K562 (cell line): ENCODE data around the gene RABGAP1L. TPM values are rescaled to one million over a fixed set of nuclear protein-coding genes. Genes with fewer than 3 reads are reported as not detected.

ENCODE experiments used
- BCLAF1 ChIP-seq, 2 experiments: fragments of 450-650 bp in 1 of 2; IDR thresholded peaks; 2 replicates each; pipeline ENCODE4 v1.6.1; 2011 to 2017; ENCODE audit warnings: low read depth in 2 of 2, antibody characterized with exemption in 1 of 2, borderline replicate concordance in 1 of 2, low read length in 1 of 2, mild to moderate bottlenecking in 1 of 2, mixed read lengths in 1 of 2; ENCODE audit not compliant: control insufficient read depth in 1 of 2
- ESRRA ChIP-seq: fragments of 450-650 bp; IDR thresholded peaks from 2 replicates; pipeline ENCODE4 v1.6.1; 2014; ENCODE audit warnings: low read depth, mild to moderate bottlenecking, moderate library complexity, borderline replicate concordance
- FOS ChIP-seq: IDR thresholded peaks from 3 replicates; pipeline ENCODE4 v1.6.1; 2011; ENCODE audit not compliant: insufficient read length; ENCODE audit errors: extremely low read depth
- HEY1 ChIP-seq: fragments of 250-450 bp; sonication (Bioruptor Pico); IDR thresholded peaks from 2 replicates; pipeline ENCODE4 v1.5.0; 2020; ENCODE audit warnings: mild to moderate bottlenecking, moderate library complexity, borderline replicate concordance
- JUN ChIP-seq, 2 experiments: sonication (generic) in 1 of 2; formaldehyde crosslinking in 1 of 2; IDR thresholded peaks; 2 replicates each; pipeline versions ENCODE4 v1.6.1 to v1.8.0; 2012 to 2022; ENCODE audit warnings: borderline replicate concordance in 2 of 2, mild to moderate bottlenecking in 2 of 2, improper control_type of control experiment in 1 of 2, low read depth in 1 of 2, low read length in 1 of 2, missing genetic modification reagents in 1 of 2
- LEF1 ChIP-seq: fragments of 450-650 bp; IDR thresholded peaks from 2 replicates; pipeline ENCODE4 v1.6.1; 2016; ENCODE audit warnings: mild to moderate bottlenecking
- MCM3 ChIP-seq: fragments of 450-650 bp; IDR thresholded peaks from 2 replicates; pipeline ENCODE4 v1.6.1; 2016
- PRDM10 ChIP-seq: fragments of 450-650 bp; IDR thresholded peaks from 2 replicates; pipeline ENCODE4 v1.6.1; 2018; ENCODE audit not compliant: partially characterized antibody
- PREB ChIP-seq: sonication (generic); formaldehyde crosslinking; IDR thresholded peaks from 2 replicates; pipeline ENCODE4 v1.8.1; 2023; ENCODE audit warnings: mild to moderate bottlenecking, missing genetic modification reagents
- RHOXF2B ChIP-seq: fragments of 250-450 bp; sonication (Bioruptor Pico); conservative IDR thresholded peaks from 2 replicates; pipeline ENCODE4 v1.5.1; 2021
- ZBTB33 ChIP-seq: sonication (generic); formaldehyde crosslinking; IDR thresholded peaks from 2 replicates; pipeline ENCODE4 v1.8.1; 2023; ENCODE audit warnings: mild to moderate bottlenecking, missing genetic modification reagents
- ZEB2 ChIP-seq: fragments of 450-650 bp; IDR thresholded peaks from 2 replicates; pipeline ENCODE4 v1.6.1; 2016
- ZNF184 ChIP-seq: sonication (generic); formaldehyde crosslinking; IDR thresholded peaks from 2 replicates; pipeline ENCODE4 v1.5.0; 2020; ENCODE audit warnings: missing genetic modification reagents
- ZNF740 ChIP-seq, 3 experiments: fragments of 200-800 bp in 1 of 3; sonication (Bioruptor generic) in 1 of 3; sonication (generic) in 1 of 3; formaldehyde crosslinking in 1 of 3; IDR thresholded peaks; 2 replicates each; pipeline versions ENCODE4 v1.6.1 to v1.8.0; 2016 to 2022; ENCODE audit warnings: mild to moderate bottlenecking in 2 of 3, missing compliant biosample characterization in 2 of 3, missing genetic modification characterization in 2 of 3, missing genetic modification reagents in 1 of 3
- ZNF766 ChIP-seq: fragments of 200-800 bp; sonication (Bioruptor generic); conservative IDR thresholded peaks from 2 replicates; pipeline ENCODE4 v1.6.1; 2016; ENCODE audit warnings: missing genetic modification characterization, missing compliant biosample characterization
- polyA plus RNA-seq, 8 experiments: library from polyadenylated mRNA; depleted of rRNA in 4 of 8; stranded (reverse) in 5 of 8; unstranded in 3 of 8; fragments of >200 nt; fragmentation: Nextera tagmentation in 2 of 8; fragmentation: Illumina TruSeq in 1 of 8; extraction: Ambion mirVana in 2 of 8; extraction: Trizol in 1 of 8; gene quantifications; 2 replicates each; pipeline versions ENCODE4 v1.2.1 to v1.2.3, GENCODE V29; 2011 to 2014; ENCODE audit warnings: inconsistent platforms in 1 of 8, missing spikeins in 1 of 8
- total RNA-seq, 7 experiments: library from RNA; depleted of rRNA in 6 of 7; stranded (reverse); fragments of >200 nt in 6 of 7; fragmentation: Illumina TruSeq in 2 of 7; extraction: Trizol in 2 of 7; gene quantifications; 2 replicates each; pipeline versions ENCODE4 v1.2.1 to v1.2.3, GENCODE V29; 2011 to 2021; ENCODE audit warnings: low replicate concordance in 1 of 7

RABGAP1L gene
- total and polyA plus RNA-seq, 9 of the 15 experiments (the other 6 are each of a cell fraction or from before 2014, with no cell fraction given) = 16.5 to 44.9 (median 26.7) TPM

- TF ChIP-seq BCLAF1 (IDR thresholded peaks at IDR 0.05; ENCODE audit: borderline replicate concordance in 1 of 2, control insufficient read depth in 1 of 2, low read depth in 2 of 2, low read length in 1 of 2) (0 out of 4 replicates have a peak, but pooled peaks of 1 of the 2 experiments have one; percentile 19), ZBTB33 (no peak), ZNF740 (CRISPR knock-in tag; IDR thresholded peaks at IDR 0.05) (no peak), ZNF740 (tag; IDR thresholded peaks at IDR 0.05) (no peak), ZNF184 (CRISPR knock-in tag) (no peak), JUN (IDR thresholded peaks at IDR 0.05; ENCODE audit: borderline replicate concordance, low read depth, low read length) (no peak), JUN (CRISPR knock-in tag; IDR thresholded peaks at IDR 0.05; ENCODE audit: borderline replicate concordance) (no peak), FOS (no peak), RHOXF2B (CRISPR knock-in tag) (no peak), ZEB2 (no peak), ESRRA (no peak), PREB (CRISPR knock-in tag) (no peak), HEY1 (CRISPR knock-in tag) (no peak), LEF1 (no peak), PRDM10 (no peak), ZNF766 (CRISPR knock-in tag) (0 out of 2 replicates have a peak, but pooled peaks have one; percentile 15), MCM3 (no peak)
These were observed 8.0 kb downstream of the RABGAP1L start (continued) for GRCh38 chr1:174167265-174167803.
